ENCODE measurements around the gene RIC8B. TPM values are rescaled to one million over a fixed set of nuclear protein-coding genes. Genes with fewer than 3 reads are reported as not detected.

RIC8B gene
- total RNA-seq, 1 experiment from 2014 or later, result 13.5 TPM

GRCh38 chr12:106758349-106759110 is 16.0 kb upstream of the RIC8B start:
- DNase-seq (ENCODE audit: low read depth), result no peak

GRCh38 chr12:106759526-106760183 is 14.8 kb upstream of the RIC8B start:
- no peak for DNase-seq (ENCODE audit: low read depth)

GRCh38 chr12:106760184-106760531 is 14.3 kb upstream of the RIC8B start:
- DNase-seq (ENCODE audit: low read depth), result no peak

- DNase-seq (ENCODE audit: low read depth), result no peak
Measured at GRCh38 chr12:106764220-106764619, 10.3 kb upstream of the RIC8B start.

- DNase-seq (ENCODE audit: low read depth), result peak; percentile 18
Measured at GRCh38 chr12:106764738-106765137, 9.7 kb upstream of the RIC8B start.

GRCh38 chr12:106766393-106766826 is 8.1 kb upstream of the RIC8B start:
- DNase-seq (ENCODE audit: low read depth), result no peak

- no peak for DNase-seq (ENCODE audit: low read depth)
Measured at GRCh38 chr12:106767206-106767605, 7.3 kb upstream of the RIC8B start.

GRCh38 chr12:106767954-106768822 is 6.3 kb upstream of the RIC8B start:
- no peak for DNase-seq (ENCODE audit: low read depth)

- no peak for DNase-seq (ENCODE audit: low read depth)
Measured at GRCh38 chr12:106769078-106769477, 5.4 kb upstream of the RIC8B start.

GRCh38 chr12:106769546-106769945 is 4.9 kb upstream of the RIC8B start:
- DNase-seq (ENCODE audit: low read depth), result no peak

GRCh38 chr12:106771425-106771824 is 3.1 kb upstream of the RIC8B start:
- DNase-seq (ENCODE audit: low read depth), result no peak

GRCh38 chr12:106773286-106774004 is 1.0 kb upstream of the RIC8B start:
- peak; percentile 21 for DNase-seq (ENCODE audit: low read depth)

GRCh38 chr12:106774808-106775524 is 484 bp downstream of the RIC8B start:
- DNase-seq (ENCODE audit: low read depth), result no peak

GRCh38 chr12:106776897-106777296 is 2.4 kb downstream of the RIC8B start:
- no peak for DNase-seq (ENCODE audit: low read depth)

- DNase-seq (ENCODE audit: low read depth), result no peak
Measured at GRCh38 chr12:106780010-106780631, 5.6 kb downstream of the RIC8B start.

GRCh38 chr12:106782619-106783018 is 8.1 kb downstream of the RIC8B start:
- DNase-seq (ENCODE audit: low read depth), result no peak

- DNase-seq (ENCODE audit: low read depth), result no peak
Measured at GRCh38 chr12:106783515-106783914, 9.0 kb downstream of the RIC8B start.

- no peak for DNase-seq (ENCODE audit: low read depth)
Measured at GRCh38 chr12:106790020-106790419, 15.5 kb downstream of the RIC8B start.

GRCh38 chr12:106791531-106791930 is 17.0 kb downstream of the RIC8B start:
- no peak for DNase-seq (ENCODE audit: low read depth)

GRCh38 chr12:106794369-106794768 is 19.9 kb downstream of the RIC8B start:
- no peak for DNase-seq (ENCODE audit: low read depth)
